ENCODE results near the gene TCF7L1.

TCF7L1 gene

GRCh38 chr2:85166021-85166420 lies 32.8 kb downstream of the TCF7L1 start:
- H3K79me2 ChIP-seq (ENCODE audit: insufficient read depth, low read length), result no peaks in the 10 kb centered on the region
- H3K27me3 ChIP-seq (ENCODE audit: insufficient read depth, low read length), result no peaks in the 10 kb centered on the region
- H3K4me2 ChIP-seq (ENCODE audit: low read length), result no peak overlapping the region
- H3K4me3 ChIP-seq (ENCODE audit: low read depth, low read length, poor library complexity, severe bottlenecking), result no peak overlapping the region
- no peaks in the 10 kb centered on the region; the same call in 1 of the 2 replicates for H3K36me3 ChIP-seq (ENCODE audit: insufficient read depth, low read length)
- no peaks in the 10 kb centered on the region for H3F3A ChIP-seq (ENCODE audit: insufficient read depth, low read length)
- no peaks in the 10 kb centered on the region for H3K4me1 ChIP-seq (ENCODE audit: insufficient read depth, low read length, severe bottlenecking)
- H3K27ac ChIP-seq (ENCODE audit: low read depth, low read length, poor library complexity, severe bottlenecking), result no peak overlapping the region
- no peaks in the 10 kb centered on the region for H3K9me2 ChIP-seq (ENCODE audit: low read depth, low read length)
- H2AFZ ChIP-seq (ENCODE audit: low read length), result no peak overlapping the region
- H3K9ac ChIP-seq (ENCODE audit: low read length), result no peak overlapping the region
- no peaks in the 10 kb centered on the region for H3K9me3 ChIP-seq (ENCODE audit: low read length)
- no peaks in the 10 kb centered on the region for H4K20me1 ChIP-seq (ENCODE audit: insufficient read depth, low read length)
- TF ChIP-seq CTCF (IDR thresholded peaks at IDR 0.05; ENCODE audit: low read length) (no peak), EZH2 (IDR thresholded peaks at IDR 0.05; ENCODE audit: borderline replicate concordance, low read length) (no peak)

GRCh38 chr2:85167479-85167878 lies 34.3 kb downstream of the TCF7L1 start:
- Histone ChIP-seq H3K36me3 (ENCODE audit: insufficient read depth, low read length) (no peaks in the 10 kb centered on the region; the same call in 1 of the 2 replicates), H3K4me1 (ENCODE audit: insufficient read depth, low read length, severe bottlenecking) (no peaks in the 10 kb centered on the region), H2AFZ (ENCODE audit: low read length) (no peak overlapping the region), H3K9ac (ENCODE audit: low read length) (no peak overlapping the region), H3K9me3 (ENCODE audit: low read length) (0 out of 2 replicates have a peak, but pooled peaks cover 3% of the 10 kb centered on the region), H3K27me3 (ENCODE audit: insufficient read depth, low read length) (no peaks in the 10 kb centered on the region), H3K4me3 (ENCODE audit: low read depth, low read length, poor library complexity, severe bottlenecking) (no peak overlapping the region), H3K79me2 (ENCODE audit: insufficient read depth, low read length) (no peaks in the 10 kb centered on the region), H3K27ac (ENCODE audit: low read depth, low read length, poor library complexity, severe bottlenecking) (no peak overlapping the region), H3K9me2 (ENCODE audit: low read depth, low read length) (no peaks in the 10 kb centered on the region), H4K20me1 (ENCODE audit: insufficient read depth, low read length) (no peaks in the 10 kb centered on the region), H3F3A (ENCODE audit: insufficient read depth, low read length) (no peaks in the 10 kb centered on the region), H3K4me2 (ENCODE audit: low read length) (no peak overlapping the region)
- no peak for TF ChIP-seq CTCF (IDR thresholded peaks at IDR 0.05; ENCODE audit: low read length)
- no peak for TF ChIP-seq EZH2 (IDR thresholded peaks at IDR 0.05; ENCODE audit: borderline replicate concordance, low read length)

- Histone ChIP-seq H3K79me2 (ENCODE audit: insufficient read depth, low read length) (no peaks in the 10 kb centered on the region), H2AFZ (ENCODE audit: low read length) (no peak overlapping the region), H3K4me2 (ENCODE audit: low read length) (no peak overlapping the region), H3K4me3 (ENCODE audit: low read depth, low read length, poor library complexity, severe bottlenecking) (no peak overlapping the region), H3K27ac (ENCODE audit: low read depth, low read length, poor library complexity, severe bottlenecking) (no peak overlapping the region), H3K9me3 (ENCODE audit: low read length) (0 out of 2 replicates have a peak, but pooled peaks cover 3% of the 10 kb centered on the region), H3K36me3 (ENCODE audit: insufficient read depth, low read length) (no peaks in the 10 kb centered on the region; the same call in 1 of the 2 replicates), H4K20me1 (ENCODE audit: insufficient read depth, low read length) (no peaks in the 10 kb centered on the region), H3K9me2 (ENCODE audit: low read depth, low read length) (no peaks in the 10 kb centered on the region), H3K27me3 (ENCODE audit: insufficient read depth, low read length) (no peaks in the 10 kb centered on the region), H3K9ac (ENCODE audit: low read length) (no peak overlapping the region), H3K4me1 (ENCODE audit: insufficient read depth, low read length, severe bottlenecking) (no peaks in the 10 kb centered on the region), H3F3A (ENCODE audit: insufficient read depth, low read length) (no peaks in the 10 kb centered on the region)
- TF ChIP-seq CTCF (IDR thresholded peaks at IDR 0.05; ENCODE audit: low read length) (no peak), EZH2 (IDR thresholded peaks at IDR 0.05; ENCODE audit: borderline replicate concordance, low read length) (no peak)
These were observed 35.8 kb downstream of the TCF7L1 start for GRCh38 chr2:85168942-85169341.

All from OCI-LY1 (cell line).